Hepatocyte (in vitro differentiated cells): ENCODE results near the gene LRP1B.

Source experiments
- EZH2 ChIP-seq: fragments of 200-600 bp; sonication (generic); IDR thresholded peaks from 2 replicates; pipeline ENCODE4 v1.6.1; 2016; ENCODE audit warnings: antibody characterized with exemption, mild to moderate bottlenecking, borderline replicate concordance
- TF ChIP-seq, protein P1 (sequence below): fragments of 200-600 bp; sonication (generic); IDR thresholded peaks from 2 replicates; pipeline ENCODE4 v1.5.1; 2016; ENCODE audit warnings: antibody characterized with exemption, mild to moderate bottlenecking; ENCODE audit not compliant: poor library complexity

DNA sequence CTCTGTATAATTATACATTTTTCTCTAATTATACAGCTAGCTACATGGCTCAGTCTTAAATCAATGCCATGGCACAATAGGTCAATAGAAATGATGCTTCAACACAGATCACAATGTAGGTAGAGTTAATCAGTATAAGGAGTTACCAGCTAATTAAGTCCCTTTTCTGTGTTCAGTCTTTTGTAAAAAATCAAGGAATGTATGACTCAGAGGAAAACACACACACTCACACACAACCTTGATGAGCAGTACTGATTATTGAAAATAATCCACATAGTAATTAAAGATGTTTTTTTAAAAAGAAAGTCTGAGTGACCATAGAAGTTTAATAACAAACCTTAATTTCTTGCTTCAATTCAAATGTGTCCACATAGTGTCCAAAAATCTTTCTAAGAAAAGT is 691.3 kb downstream of the LRP1B start:
- TF ChIP-seq, protein P1, sequence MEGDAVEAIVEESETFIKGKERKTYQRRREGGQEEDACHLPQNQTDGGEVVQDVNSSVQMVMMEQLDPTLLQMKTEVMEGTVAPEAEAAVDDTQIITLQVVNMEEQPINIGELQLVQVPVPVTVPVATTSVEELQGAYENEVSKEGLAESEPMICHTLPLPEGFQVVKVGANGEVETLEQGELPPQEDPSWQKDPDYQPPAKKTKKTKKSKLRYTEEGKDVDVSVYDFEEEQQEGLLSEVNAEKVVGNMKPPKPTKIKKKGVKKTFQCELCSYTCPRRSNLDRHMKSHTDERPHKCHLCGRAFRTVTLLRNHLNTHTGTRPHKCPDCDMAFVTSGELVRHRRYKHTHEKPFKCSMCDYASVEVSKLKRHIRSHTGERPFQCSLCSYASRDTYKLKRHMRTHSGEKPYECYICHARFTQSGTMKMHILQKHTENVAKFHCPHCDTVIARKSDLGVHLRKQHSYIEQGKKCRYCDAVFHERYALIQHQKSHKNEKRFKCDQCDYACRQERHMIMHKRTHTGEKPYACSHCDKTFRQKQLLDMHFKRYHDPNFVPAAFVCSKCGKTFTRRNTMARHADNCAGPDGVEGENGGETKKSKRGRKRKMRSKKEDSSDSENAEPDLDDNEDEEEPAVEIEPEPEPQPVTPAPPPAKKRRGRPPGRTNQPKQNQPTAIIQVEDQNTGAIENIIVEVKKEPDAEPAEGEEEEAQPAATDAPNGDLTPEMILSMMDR: no peak
- no peak for TF ChIP-seq EZH2
